Middle frontal gyrus (tissue), 1 donor: ENCODE data around the gene MOXD1.

ENCODE experiments used
- DNase-seq: peaks from one replicate; pipeline ENCODE4 v3.0.0-alpha.2; 2015; ENCODE audit warnings: low spot score; ENCODE audit errors: extremely low spot score

The MOXD1 gene

DNA sequence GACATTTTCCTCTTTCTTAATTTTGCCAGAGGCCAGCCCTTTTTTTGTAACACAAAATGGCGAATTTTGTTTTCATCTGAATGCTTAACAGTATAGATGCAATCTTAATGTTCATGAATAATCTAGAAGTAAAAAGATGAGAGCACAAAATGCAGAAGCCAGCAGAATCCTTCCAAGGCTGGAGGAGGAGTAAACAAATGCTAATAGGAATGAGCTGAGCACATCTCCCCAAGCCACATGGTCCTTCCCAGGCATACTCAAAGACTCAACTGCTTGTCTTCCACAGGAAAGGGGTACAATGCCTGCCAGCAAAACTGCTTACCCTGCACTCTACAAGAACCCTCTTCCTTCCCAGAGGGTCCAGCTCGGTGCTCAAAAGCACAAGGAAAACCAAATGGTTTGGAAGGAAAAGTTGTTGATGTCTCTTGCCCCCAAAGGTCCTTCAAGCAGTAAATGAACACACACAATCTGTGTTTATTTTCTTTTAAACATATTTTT, 155.1 kb downstream of the MOXD1 start:
- no peak for DNase-seq
